Left ventricle myocardium superior (tissue), 1 donor: ENCODE measurements around the gene SLCO3A1. TPM values are rescaled to one million over a fixed set of nuclear protein-coding genes. Genes with fewer than 3 reads are reported as not detected.

Experiments
- ATAC-seq: fragments of 200-7000 bp; cut with Tn5 transposase; one replicate; pipeline ENCODE4 v1.9.1; 2020; ENCODE audit warnings: mild to moderate bottlenecking, moderate library complexity
- DNase-seq: peaks from one replicate; pipeline ENCODE4 v3.0.0-alpha.2; 2020
- intact Hi-C: fragments of 100-400 bp; cut with micrococcal nuclease; formaldehyde crosslinking; loops from one replicate; pipeline ENCODE4 v1.11.0; 2022
- total RNA-seq: library from RNA; stranded (reverse); fragmentation: NEBNext Ultra II Directional; extraction: Animal tissue kit (Norgen Biotek cat#: 25700); gene quantifications from one replicate; pipeline ENCODE4 v1.2.1, GENCODE V29; 2021
- donor health status: DM: no; HTN: yes; CAD: no; lungs with severe emphysema.

Gene SLCO3A1
- total RNA-seq, 1 donor from 2014 or later: 52.8 TPM

DNA sequence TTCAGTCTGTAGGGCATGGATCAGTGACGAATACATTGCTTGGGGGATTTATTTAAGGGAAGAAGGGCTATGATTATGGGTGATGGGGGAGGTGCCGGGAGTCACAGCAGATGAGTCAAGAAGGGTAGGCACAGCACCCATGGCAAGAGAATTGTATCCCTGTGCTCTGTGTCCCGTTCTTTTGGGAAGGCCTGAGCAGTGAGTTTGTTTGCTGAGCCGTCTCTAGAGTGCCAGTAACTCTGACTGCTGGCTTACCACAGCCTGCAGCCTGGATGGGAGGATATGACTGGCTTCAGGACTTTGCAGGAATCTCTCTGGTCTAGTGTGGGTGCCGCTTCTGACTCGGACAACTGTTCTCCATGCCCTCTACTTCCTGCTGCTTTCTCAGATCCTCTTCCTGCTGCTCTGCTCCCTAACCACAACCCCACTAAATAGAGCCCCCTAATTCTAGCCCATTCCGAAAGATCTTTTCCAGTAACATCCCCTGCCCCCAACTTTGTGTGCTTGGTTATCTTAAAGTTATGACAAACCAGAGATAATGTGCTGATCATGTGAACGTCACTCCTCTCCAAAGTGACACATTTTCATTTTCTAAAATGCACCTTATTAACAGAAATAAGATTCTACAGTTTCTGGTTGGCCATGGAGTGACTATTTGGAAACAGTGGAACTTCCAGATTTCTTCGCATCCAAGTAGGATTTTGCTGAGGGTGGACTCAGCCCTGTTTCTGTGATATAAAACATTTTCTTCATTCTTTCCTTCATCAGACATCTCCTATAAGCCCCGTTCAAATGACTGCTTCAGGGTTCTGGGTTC lies 239.0 kb downstream of the SLCO3A1 start:
- no peak for ATAC-seq
- intact Hi-C loops: no loop called here
- DNase-seq: no peak

DNA sequence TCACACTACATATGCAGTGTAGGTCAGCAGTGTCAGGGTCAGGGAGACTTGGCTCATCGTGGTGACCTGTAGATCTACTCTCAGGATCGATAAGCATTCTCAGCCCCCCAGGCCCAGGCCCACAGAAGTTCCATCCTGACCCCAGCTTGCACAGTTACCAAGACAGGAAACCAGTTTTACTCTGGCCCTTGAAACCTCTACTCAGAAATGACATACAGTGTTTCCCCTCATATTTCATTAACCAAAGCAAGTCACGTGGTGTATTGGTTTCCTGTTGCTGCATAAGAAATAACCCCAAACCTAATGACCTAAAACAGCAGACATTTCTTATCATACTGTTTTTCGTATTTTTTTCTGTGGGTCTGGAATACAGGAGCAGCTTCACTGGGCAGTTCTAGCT lies 242.2 kb downstream of the SLCO3A1 start:
- DNase-seq (no peak), ATAC-seq (no peak)
- intact Hi-C loops: loop anchor here (5.0 kb wide), 1 partner anchor 132 kb away; no protein-coding TSS in a partner anchor

DNA sequence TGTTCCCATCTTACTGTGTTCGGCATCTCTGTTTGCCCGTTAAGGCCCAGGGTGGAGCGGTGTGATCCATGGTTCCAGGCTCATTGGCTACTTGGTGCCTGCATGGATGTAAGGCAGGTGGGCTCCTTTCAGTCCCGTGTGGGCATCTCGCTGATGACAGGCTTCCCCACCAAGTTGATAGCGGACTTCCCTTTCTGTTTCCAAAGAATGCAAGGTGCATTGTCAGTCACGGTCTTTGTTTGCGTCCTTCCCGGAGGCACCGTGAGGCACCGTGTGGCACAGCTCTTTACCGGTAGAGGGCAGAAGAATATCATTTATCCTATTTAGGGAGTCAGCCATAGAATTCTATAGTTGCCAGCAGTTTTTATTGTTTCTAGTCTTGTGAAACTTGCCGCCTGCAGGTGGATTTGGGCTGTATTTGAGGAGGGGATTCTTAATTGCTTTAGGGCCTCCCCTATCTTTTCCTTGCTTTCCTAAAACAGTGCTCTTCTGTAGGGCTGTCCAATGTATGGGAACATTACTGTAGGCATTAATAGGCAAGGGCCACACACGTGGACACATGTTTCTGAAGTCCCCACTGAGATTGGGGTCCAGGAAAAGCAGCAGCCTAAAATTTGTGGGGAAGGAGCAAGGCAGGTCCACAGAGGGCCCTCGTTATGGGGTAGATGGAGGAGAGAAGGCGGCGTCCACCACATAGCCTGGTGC lies 244.1 kb downstream of the SLCO3A1 start:
- DNase-seq (no peak), ATAC-seq (peak; percentile 82)
- intact Hi-C loops: loop anchor here (5.0 kb wide), 1 partner anchor 130 kb away; no protein-coding TSS in a partner anchor

DNA sequence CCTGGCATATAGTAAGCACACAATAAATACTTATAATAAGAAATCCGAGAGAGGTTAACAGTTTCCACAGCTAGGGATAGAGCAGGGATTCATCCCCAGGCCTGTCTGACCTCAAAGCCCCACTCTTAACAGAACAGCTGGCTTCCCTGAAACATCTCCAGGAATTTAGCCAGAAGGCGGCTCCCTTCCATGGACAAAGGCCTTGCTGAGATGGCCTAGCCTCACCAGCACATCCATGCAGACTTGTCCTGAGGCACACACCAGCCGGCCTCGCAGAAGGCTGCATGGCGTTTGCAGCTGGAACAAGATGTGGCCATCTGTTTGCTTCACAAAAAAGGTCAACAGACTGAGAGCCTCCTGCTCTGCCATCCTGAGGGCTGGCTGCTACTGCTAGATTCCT lies 245.4 kb downstream of the SLCO3A1 start:
- peak; percentile 50 for DNase-seq
- intact Hi-C loops: loop anchor here (5.0 kb wide), 1 partner anchor 128 kb away; no protein-coding TSS in a partner anchor
- peak; percentile 81 for ATAC-seq

DNA sequence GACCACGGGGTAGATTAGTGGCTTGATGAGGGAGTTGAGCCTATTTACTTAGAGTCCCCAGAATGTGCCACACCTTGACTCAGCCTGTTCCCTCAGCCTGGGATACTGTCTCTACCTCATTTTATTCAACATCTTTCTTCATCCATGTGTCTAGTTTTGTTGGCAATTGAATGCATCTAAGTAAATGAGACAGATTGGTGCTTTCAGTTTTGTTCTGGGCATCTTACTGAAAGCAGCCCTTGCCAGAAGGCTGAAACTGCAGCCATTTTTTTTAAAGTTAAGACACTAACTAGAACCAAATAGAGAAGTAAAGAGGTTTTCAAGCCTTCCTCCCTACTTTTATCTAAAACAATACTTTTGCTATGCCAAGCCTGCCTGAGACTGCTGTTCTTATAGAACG lies 246.8 kb downstream of the SLCO3A1 start:
- intact Hi-C loops: no loop called here
- DNase-seq (no peak), ATAC-seq (no peak)

DNA sequence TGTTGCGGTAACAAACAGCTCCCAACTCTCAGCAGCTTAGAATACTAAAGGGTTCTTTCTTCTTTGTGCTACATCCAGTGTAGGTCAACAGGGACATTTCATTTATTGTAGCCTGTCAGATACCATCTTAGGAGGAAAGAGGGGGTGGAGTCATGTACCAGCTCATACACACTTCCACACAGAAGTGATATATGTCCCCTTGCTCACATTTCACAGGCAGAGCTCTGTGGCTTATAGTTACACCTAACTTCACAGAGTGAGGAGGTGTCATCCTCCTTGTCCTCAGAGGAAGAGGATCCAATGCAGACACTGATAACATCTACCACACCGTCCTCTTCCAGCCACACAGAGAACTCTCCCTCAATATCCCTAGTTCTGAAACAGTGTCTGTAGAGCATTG lies 247.2 kb downstream of the SLCO3A1 start:
- intact Hi-C loops: no loop called here
- DNase-seq (no peak), ATAC-seq (no peak)

DNA sequence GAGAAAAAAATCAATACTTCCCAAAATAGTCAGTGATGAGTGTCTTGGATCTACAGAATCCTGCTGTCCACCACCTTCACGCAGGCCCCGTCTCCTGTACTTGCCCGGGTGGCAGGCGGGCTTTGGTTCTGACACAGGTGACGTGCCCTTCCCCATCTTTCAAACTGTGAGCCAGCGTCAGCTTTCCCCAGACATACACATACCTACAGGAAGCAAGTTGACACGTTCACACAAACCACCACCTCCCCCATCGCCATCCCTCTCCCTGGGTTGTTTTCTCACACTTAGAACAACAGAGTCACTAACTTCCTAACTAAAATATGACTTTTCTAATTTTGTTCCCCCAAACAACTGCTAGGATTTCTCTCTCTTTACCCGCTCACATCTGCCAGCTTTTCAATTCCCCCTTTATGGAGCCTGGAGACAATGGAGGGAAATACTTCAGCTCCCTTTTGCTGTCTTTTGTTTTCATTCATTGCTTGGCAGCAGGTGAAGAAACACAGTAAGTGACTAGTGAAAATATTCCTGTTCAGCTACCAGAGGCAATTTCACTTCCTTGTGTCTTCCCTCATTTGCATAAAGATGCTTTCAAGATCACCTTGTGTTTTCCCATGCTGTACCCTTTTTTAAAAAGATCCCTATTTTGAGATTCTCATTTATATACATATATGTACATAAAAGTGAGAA lies 248.3 kb downstream of the SLCO3A1 start:
- ATAC-seq (no peak), DNase-seq (no peak)
- intact Hi-C loops: no loop called here

- DNase-seq (no peak), ATAC-seq (no peak)
- intact Hi-C loops: no loop called here
These were observed 248.9 kb downstream of the SLCO3A1 start for GRCh38 chr15:92102395-92102755.

DNA sequence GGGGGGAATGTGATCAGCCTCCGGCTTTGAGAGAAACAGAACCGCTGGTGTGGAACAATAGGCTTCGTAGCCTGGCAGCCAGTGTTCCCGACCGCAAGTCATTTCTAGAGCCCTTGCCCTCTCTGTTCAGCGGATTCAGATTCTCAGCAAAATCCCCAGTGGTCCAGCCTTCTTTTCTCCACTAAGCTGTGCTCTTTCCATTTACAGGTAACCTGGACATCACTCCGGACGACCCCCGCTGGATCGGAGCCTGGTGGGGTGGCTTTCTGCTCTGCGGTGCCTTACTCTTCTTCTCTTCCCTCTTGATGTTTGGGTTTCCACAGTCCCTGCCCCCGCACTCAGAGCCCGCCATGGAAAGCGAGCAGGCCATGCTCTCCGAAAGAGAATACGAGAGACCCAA lies 250.6 kb downstream of the SLCO3A1 start:
- DNase-seq (no peak), ATAC-seq (no peak)
- intact Hi-C loops: no loop called here

DNA sequence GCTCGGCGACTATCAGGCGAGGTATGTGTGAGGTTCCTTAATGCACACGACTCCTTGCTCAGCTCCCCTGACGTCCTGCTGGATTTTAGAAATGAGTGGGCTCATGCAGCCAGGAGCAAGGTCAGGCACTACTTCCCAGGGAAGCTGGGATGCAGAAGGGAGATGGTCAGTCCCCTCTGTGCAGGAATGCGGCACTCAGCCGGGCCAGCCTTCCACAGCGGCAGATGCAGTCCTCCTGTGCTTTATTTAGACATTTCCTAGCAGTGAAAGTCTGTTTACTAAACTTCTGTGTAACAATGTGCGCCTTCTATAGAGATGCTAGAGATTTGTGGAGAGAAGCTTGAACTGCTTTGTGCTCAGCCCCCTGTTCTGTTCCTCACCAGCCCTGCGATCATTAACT lies 252.1 kb downstream of the SLCO3A1 start:
- intact Hi-C loops: no loop called here
- ATAC-seq: peak; percentile 48

DNA sequence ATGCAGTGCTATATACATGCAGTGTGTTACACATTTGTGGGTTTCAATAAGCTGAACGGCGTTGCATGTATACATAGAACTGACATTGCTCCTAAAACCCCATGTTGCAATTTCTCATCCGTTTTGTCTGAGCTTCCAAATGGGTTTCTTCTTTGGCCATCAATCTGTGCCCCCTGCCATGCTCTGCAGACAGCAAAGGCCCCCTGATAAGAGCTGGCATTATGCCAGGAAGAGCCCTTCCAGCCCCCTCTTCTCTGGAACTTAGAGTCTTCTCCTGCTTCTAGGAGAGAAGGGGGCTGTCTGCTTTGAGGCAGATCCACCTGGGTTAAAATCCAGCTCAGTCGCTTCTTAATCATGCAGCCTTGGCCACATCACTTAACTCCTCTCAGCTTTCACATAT lies 254.0 kb downstream of the SLCO3A1 start:
- no peak for ATAC-seq
- no peak for DNase-seq
- intact Hi-C loops: no loop called here

More for the DNA sequence above, 252.1 kb downstream of the SLCO3A1 start:
- DNase-seq: no peak

DNA sequence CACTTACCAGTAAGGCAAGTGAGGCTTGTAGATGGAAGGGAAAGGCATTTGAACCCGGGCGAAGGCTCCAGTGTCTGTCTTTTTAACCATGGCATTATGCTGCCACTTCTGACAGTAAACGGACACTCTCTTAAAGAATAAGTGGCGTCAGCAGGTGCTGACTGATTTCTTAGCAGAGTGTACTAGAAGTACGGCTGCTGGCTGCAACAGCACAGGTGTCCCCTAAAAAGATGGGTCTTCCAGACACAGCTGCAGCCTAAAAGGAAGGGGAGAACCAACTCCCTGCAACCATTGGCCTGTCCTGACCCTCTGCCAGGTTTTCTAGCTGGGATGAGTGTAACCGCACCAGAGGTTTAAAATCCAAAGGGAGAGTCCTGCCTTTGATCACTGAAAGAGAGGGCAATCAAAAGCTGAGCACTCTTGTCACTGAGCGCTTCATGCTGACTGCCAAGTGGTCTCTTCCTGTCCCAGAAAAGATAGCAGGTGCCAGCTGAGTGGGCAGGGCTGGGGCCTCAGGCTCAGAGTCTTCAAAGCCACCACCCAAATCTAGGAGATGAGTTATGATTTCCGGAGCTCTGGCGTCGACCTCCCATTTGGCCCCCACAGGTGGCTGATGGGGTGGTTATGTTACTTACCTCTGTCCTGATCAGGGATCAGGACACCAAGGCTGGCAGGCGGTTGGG lies 255.8 kb downstream of the SLCO3A1 start:
- intact Hi-C loops: no loop called here
- no peak for DNase-seq
- ATAC-seq: no peak

- intact Hi-C loops: no loop called here
- ATAC-seq: no peak
These were observed 257.8 kb downstream of the SLCO3A1 start for GRCh38 chr15:92111291-92111690.

DNA sequence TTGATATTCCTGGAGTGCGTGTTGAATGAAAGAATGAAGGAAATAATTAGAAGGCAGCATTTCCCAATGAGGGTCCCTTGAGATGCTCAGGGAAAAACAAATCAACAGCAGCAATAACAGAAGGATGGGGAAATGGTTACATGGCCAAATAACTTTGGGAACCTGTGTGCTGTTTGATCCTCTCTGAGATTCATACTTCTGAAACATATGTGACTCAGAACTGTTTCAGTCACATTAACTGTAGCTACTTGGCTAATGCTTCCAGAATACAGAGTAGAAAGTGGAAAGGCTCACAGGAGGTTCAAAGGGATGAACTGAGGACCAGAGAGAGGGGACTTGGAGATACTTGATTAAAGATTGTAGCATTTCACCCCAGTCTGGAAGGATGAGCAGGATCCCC lies 258.2 kb downstream of the SLCO3A1 start:
- intact Hi-C loops: no loop called here
- ATAC-seq: no peak

More at GRCh38 chr15:92111291-92111690, 257.8 kb downstream of the SLCO3A1 start:
- DNase-seq: no peak

GRCh38 chr15:92112180-92112579 lies 258.7 kb downstream of the SLCO3A1 start:
- ATAC-seq (peak; percentile 75), DNase-seq (no peak)
- intact Hi-C loops: no loop called here

More for the DNA sequence above, 258.2 kb downstream of the SLCO3A1 start:
- no peak for DNase-seq

DNA sequence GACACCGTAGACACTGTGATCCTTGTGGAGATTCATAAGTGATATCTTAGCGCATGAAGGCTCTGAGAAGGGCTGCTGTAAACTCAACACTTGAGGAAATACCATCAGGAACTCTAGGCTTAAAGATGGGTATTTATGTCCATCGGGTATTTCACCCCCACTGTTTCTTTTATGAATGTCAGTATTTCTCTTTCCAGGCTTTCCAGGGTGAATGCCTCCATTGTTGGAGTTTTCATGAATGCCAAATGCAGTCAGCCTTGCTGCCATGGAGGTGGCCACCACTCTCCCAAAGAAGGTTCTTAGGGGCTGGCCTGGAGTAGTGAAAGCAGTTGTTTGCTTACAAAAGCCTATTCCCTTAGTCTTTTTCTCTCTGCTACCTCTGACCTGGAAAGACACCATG lies 259.2 kb downstream of the SLCO3A1 start:
- ATAC-seq: no peak
- DNase-seq: no peak
- intact Hi-C loops: no loop called here

- intact Hi-C loops: no loop called here
These were observed 260.3 kb downstream of the SLCO3A1 start for GRCh38 chr15:92113832-92114231.

DNA sequence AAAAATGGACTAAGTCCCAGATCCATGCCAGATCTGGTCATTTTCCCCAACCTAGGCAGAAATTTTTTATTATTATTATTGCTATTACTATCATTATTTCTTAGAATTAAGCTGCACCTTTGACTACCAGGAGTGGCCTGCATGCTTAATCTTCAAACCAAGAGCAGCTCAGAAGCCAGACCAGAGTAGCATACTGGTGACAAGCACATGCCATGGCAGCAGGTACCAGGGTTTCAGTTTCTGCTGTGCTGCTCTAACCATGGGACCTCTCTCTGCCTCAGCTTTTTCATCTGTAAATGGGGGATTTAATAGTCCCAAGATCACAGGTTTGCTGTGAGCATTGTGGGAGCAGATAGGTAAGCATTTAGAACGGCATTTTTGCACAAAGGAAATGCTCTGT lies 262.3 kb downstream of the SLCO3A1 start:
- DNase-seq: no peak
- intact Hi-C loops: no loop called here
- no peak for ATAC-seq

More at GRCh38 chr15:92113832-92114231, 260.3 kb downstream of the SLCO3A1 start:
- ATAC-seq: no peak
- DNase-seq: no peak

- intact Hi-C loops: no loop called here
These were observed 262.8 kb downstream of the SLCO3A1 start for GRCh38 chr15:92116330-92116729.

More at GRCh38 chr15:92116330-92116729, 262.8 kb downstream of the SLCO3A1 start:
- no peak for ATAC-seq
- DNase-seq: no peak
